Kidney epithelial cell (primary cell): ENCODE results near the gene OR5K4. TPM values are rescaled to one million over a fixed set of nuclear protein-coding genes. Genes with fewer than 3 reads are reported as not detected.

Experiments used
- DNase-seq: peaks from one replicate; pipeline ENCODE4 v3.0.0-alpha.2; 2010; ENCODE audit warnings: low read depth
- H3K27me3 ChIP-seq: 2 replicates; pipeline ENCODE4 v1.6.0; 2011; ENCODE audit warnings: low read length; ENCODE audit not compliant: control insufficient read depth, insufficient read depth
- H3K36me3 ChIP-seq: 2 replicates; pipeline ENCODE4 v1.5.1; 2011; ENCODE audit warnings: low read length; ENCODE audit not compliant: control insufficient read depth, insufficient read depth
- H3K4me3 ChIP-seq: 2 replicates; pipeline ENCODE4 v1.5.1; 2011; ENCODE audit warnings: low read depth, mild to moderate bottlenecking, control low read depth, low read length
- CTCF ChIP-seq: IDR thresholded peaks from 2 replicates; pipeline ENCODE4 v1.5.1; 2011; ENCODE audit warnings: mild to moderate bottlenecking, moderate library complexity, low read length, control low read depth, inconsistent platforms; ENCODE audit not compliant: insufficient read depth, poor library complexity, severe bottlenecking
- total RNA-seq: library from RNA; depleted of rRNA; stranded (reverse); fragments of >200 nt; gene quantifications from 2 replicates; pipeline ENCODE4 v1.2.3, GENCODE V29; 2015

OR5K4 gene
- total RNA-seq, 1 donor from 2014 or later, result not detected

- H3K36me3 ChIP-seq, result no peaks in the 10 kb centered on the region
- no peak for TF ChIP-seq CTCF
- no peak for DNase-seq
- no peaks in the 10 kb centered on the region for H3K27me3 ChIP-seq
- no peak overlapping the region for H3K4me3 ChIP-seq
Measured at GRCh38 chr3:98339031-98339430, 14.6 kb upstream of the OR5K4 start.

DNA sequence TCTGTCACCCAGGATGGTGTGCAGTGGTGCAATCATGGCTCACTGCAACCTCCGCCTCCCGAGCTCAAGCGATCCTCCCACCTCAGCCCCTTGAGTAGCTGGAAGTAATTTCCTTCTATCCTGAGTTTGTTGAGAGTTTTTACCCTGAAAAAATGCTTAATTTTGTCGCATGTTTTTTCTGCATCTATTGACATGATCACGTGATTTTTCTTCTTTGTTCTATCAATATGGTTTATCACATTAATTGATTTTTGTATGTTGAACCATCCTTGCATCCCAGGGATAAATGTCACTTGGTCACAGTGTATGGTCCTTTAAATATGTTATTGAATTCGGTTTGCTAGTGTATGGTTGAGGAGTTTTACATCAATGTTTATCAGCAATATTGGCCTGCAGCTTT lies 11.9 kb upstream of the OR5K4 start:
- Histone ChIP-seq H3K4me3 (no peak overlapping the region), H3K36me3 (no peaks in the 10 kb centered on the region), H3K27me3 (no peaks in the 10 kb centered on the region)
- DNase-seq, result no peak
- TF ChIP-seq CTCF, result no peak

DNA sequence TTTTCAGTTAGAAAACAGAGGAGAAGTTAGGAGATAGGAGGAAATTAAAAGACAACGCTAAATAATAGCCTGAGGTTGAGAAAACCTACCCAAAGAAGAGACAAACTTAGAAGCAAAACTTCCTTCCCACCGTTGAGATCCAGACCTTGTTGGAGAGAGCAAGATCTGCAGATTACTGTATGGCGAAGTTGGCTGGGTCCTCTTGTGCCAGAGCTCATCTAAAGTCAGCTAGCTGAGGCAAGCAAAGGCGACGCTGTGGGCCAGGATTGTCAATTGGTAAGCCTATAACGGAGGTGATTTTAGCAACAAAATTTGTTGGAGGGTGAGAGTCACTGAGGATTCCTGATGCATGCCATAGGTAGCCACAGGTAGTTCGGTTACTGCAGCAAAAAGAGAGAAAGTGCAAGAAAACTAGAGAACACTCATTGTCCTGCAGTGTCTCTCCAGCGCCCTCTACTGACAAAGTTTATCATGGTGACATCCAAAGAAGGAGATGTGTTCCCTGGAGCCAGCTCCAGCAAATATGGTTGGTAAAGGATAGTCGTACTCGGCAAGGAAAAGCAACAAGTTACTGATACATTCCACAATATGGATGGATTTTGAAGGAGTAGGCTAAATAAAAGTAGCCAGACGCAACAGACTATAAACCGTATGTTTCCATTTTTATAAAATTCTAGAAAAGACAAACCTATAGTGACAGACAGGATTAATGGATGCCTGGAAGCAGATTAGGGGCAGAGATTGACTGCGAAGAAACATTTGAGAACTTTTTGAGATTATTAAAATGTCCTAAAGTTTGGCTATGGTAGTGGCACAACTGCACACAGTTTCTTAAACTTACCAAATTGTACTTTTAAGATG lies 9.8 kb upstream of the OR5K4 start:
- H3K27me3 ChIP-seq, result no peaks in the 10 kb centered on the region
- no peaks in the 10 kb centered on the region for H3K36me3 ChIP-seq
- TF ChIP-seq CTCF, result peak; percentile 63
- no peak overlapping the region for H3K4me3 ChIP-seq
- DNase-seq, result no peak

DNA sequence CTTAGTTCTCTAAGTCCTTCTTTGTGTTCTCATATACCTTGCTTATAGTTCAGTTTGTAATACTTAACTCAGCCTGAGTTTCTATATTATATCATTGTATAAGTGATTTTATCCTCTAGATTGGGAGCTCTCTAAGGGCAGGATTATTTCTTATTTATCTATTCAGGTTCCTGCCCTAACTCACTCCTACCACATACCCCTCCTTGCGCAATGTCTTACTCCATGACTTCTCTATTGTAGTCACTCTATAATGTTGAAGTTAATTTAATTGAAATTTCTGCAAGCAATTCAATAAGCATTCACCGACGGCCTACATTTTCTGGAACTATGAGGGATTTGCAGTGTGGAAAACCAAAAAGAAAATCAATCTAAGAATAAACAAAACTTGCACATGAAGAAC lies 3.6 kb upstream of the OR5K4 start:
- TF ChIP-seq CTCF, result no peak
- Histone ChIP-seq H3K4me3 (no peak overlapping the region), H3K36me3 (no peaks in the 10 kb centered on the region), H3K27me3 (no peaks in the 10 kb centered on the region)
- DNase-seq, result no peak

DNA sequence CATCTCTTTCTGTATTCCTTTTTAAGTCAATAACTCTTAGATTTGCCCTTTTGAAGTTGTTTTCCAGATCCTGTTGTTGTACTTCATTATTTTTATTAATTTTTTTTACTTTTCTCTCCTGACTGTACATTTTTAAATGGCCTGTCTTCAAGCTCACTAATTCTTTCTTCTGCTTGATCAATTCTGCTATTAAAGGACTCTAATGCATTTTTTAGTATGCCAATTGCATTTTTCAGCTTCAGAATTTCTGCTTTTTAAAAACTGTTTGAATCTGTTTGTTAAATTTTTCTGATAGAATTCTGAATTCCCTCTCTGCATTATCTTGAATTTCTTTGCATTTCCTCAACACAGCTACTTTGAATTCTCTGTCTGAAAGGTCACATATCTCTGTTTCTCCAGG lies 5.6 kb downstream of the OR5K4 start:
- no peak for DNase-seq
- Histone ChIP-seq H3K36me3 (no peaks in the 10 kb centered on the region), H3K4me3 (no peak overlapping the region), H3K27me3 (no peaks in the 10 kb centered on the region)
- TF ChIP-seq CTCF, result no peak
